Ovary (tissue), 9 donors: ENCODE measurements around the gene GOLGA8O. TPM values are rescaled to one million over a fixed set of nuclear protein-coding genes. Genes with fewer than 3 reads are reported as not detected.
"Not testable (repeated sequence)": the region's sequence is repeated elsewhere in the genome, so short reads cannot be mapped to it uniquely, and the experiment has no call there.

Experiments
- DNase-seq, 5 donors: peaks; one replicate each; pipeline ENCODE4 v3.0.0-alpha.2; 2019 to 2020
- H3K27ac ChIP-seq, 2 donors: fragments of 200-600 bp; one replicate each; pipeline versions ENCODE4 v1.5.1 to v1.8.0; 2019 to 2022
- H3K27me3 ChIP-seq: fragments of 200-600 bp; one replicate; pipeline ENCODE4 v1.8.0; 2022
- H3K36me3 ChIP-seq: fragments of 200-600 bp; sonication (generic); one replicate; pipeline ENCODE4 v1.5.1; 2019
- H3K4me1 ChIP-seq: one replicate; pipeline ENCODE4 v1.8.1; 2013; ENCODE audit warnings: mild to moderate bottlenecking, moderate library complexity; ENCODE audit not compliant: insufficient read depth
- H3K4me3 ChIP-seq: fragments of 200-600 bp; sonication (generic); one replicate; pipeline ENCODE4 v1.5.1; 2017
- H3K9me3 ChIP-seq, 2 donors: fragments of 200-600 bp in 1 of 2; sonication (generic) in 1 of 2; one replicate each; pipeline versions ENCODE4 v1.5.1 to v1.8.1; 2013 to 2019; ENCODE audit warnings: mild to moderate bottlenecking in 1 of 2, moderate library complexity in 1 of 2
- WGBS, 3 donors: extraction: QIAGEN DNeasy Blood & Tissue Kit in 1 of 3; methylation state at CpG; one replicate each; pipeline versions ENCODE4 v1.1.5 to v1.1.7; 2013 to 2017; 5-methylcytosine and 5-hydroxymethylcytosine counted together
- intact Hi-C, 4 donors: fragments of 100-400 bp; cut with DNase I; formaldehyde crosslinking; loops; one replicate each; pipeline versions ENCODE4 v1.11.0 to v1.15.1; 2022 to 2023
- polyA plus RNA-seq, 2 donors: library from polyadenylated mRNA; stranded (reverse); fragments of 200-250 nt in 1 of 2; fragments of 350-450 nt in 1 of 2; fragmentation: Illumina TruSeq in 1 of 2; extraction: RNeasy Lipid Tissue Mini Kit (QIAGEN cat#74804) in 1 of 2; gene quantifications; one replicate each; pipeline ENCODE4 v1.2.3, GENCODE V29; 2013 to 2014
- small RNA-seq: library from RNA; depleted of rRNA; stranded (forward); fragments of <200 nt; gene quantifications from one replicate; pipeline ENCODE3, GENCODE V24; 2016
- total RNA-seq, 7 donors: library from RNA; depleted of rRNA in 2 of 7; stranded (reverse); fragments of >200 nt in 2 of 7; fragmentation: NEBNext Ultra II Directional in 3 of 7; extraction: Animal tissue kit (Norgen Biotek cat#: 25700) in 3 of 7; gene quantifications; one replicate each; pipeline versions ENCODE4 v1.1.0 to v1.2.4, GENCODE V29; 2016 to 2023
- donor health status: DM: no; HTN: no; CAD: no; lungs with moderate emphysema.
- donor health status: DM: no; HTN: no; CAD: no.
- donor health status: Bipolar disorder and iron deficiency.
- donor health status: DM: yes; HTN: yes; CAD: no.
- donor health status: DM: no; HTN: no; CAD: no.
- donor health status: DM: yes; HTN: yes; CAD: no.

The GOLGA8O gene
- total and polyA plus RNA-seq, 9 donors: 0.58 to 7.7 (median 1.5) TPM; not detected in 1

DNA sequence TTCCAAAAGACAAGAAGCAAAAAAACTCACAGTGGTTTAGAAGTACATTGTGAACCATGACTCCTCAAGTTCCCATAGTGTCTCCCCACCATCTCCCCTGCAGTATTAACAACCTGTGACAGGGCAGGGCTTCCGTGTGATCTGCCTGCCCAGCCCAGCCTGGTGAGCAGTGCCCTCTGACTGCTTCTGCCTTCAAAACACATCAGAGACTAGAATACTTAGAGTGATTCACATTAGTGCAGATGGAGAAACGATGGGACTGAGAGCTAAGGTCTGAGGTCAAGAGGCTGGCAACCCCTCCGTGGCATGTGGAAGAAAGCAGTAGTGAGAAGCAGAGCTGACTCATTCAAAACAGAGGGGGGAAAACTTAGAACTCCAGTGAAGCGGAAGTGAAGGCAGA is 27.8 kb downstream of the GOLGA8O start:
- WGBS, 3 donors: 11 to 48% (median 17%) methylated on average over 1 of the region's 4 CpGs
- DNase-seq, H3K27ac ChIP-seq, H3K36me3 ChIP-seq, H3K4me1 ChIP-seq, intact Hi-C loops, H3K27me3 ChIP-seq, H3K4me3 ChIP-seq, H3K9me3 ChIP-seq: not testable (repeated sequence)

DNA sequence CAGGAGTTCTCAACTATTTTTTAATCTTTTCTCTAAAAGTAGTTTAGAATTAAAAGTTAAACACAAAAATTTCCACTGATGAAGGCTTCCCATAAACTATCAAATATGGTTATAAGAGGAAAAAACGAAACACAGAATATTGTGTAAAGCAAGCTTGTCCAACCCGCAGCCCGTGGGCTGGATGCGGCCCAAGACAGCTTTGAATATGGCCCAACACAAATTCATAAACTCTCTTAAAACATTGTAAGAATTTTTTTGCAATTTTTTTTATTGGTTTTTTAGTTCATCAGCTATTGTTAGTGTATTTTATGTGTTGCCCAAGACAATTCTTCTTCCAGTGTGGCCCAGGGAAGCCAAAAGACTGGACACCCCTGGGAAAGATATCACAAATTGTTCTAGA is 28.9 kb downstream of the GOLGA8O start:
- H3K36me3 ChIP-seq, H3K4me1 ChIP-seq, H3K27me3 ChIP-seq, H3K4me3 ChIP-seq, intact Hi-C loops, H3K27ac ChIP-seq, H3K9me3 ChIP-seq, DNase-seq: not testable (repeated sequence)
- WGBS, 3 donors: 77 to 92% (median 79%) methylated on average over 4 of the region's 4 CpGs

DNA sequence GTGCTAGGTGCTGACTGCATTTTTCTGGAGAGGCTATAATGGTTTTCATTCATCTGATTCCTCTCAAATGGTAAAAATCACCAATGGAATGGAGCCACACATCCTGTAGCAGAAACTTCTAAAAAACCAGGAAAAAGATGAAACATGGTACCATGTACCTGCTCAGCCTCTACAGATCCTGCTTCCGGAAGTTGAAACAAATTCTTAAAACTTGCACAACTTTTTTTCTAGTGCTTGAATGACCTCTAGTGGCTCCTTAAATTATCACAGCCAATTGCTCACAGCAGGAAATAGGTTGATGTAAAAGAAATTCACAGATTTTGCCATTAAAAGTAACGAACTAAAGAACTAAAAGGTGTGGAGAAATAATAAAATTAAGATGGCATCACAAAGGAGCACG is 47.5 kb downstream of the GOLGA8O start:
- intact Hi-C loops, H3K4me1 ChIP-seq, H3K27me3 ChIP-seq, DNase-seq, H3K4me3 ChIP-seq, H3K36me3 ChIP-seq, H3K27ac ChIP-seq, H3K9me3 ChIP-seq: not testable (repeated sequence)
- 0 to 7% (median 0%) methylated on average over 2 of the region's 3 CpGs for WGBS, 3 donors

DNA sequence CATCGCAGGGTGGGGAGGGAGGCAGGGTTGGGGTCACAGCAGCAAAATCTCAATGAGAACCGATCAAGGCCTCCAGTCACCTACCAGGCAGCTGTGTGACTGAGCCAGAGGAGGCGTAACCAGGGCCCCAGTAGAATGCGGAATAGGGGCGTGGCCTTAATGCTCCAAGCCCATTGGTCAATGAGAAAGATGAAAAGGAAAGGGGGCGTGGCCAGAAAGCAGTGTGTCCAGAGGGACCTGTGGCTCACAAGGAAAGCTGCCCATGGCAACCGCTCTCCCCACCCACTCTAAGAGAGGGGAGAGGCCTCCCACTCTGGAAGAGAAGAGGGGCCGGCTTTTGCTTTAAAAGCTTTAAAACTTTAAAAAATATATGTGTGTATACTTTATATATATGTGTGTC is 52.2 kb downstream of the GOLGA8O start, which contains the start of gene GOLGA8K:
TSS of gene GOLGA8K (minus strand) at position 101 of the 400 bp plus-strand sequence. CDS start at position 3, 98 bp downstream.
- H3K9me3 ChIP-seq, H3K36me3 ChIP-seq, intact Hi-C loops, DNase-seq, H3K27me3 ChIP-seq, H3K4me3 ChIP-seq, H3K27ac ChIP-seq, H3K4me1 ChIP-seq: not testable (repeated sequence)
- no CpG with 5 or more reads among the region's 8 CpGs for WGBS, 3 donors

DNA sequence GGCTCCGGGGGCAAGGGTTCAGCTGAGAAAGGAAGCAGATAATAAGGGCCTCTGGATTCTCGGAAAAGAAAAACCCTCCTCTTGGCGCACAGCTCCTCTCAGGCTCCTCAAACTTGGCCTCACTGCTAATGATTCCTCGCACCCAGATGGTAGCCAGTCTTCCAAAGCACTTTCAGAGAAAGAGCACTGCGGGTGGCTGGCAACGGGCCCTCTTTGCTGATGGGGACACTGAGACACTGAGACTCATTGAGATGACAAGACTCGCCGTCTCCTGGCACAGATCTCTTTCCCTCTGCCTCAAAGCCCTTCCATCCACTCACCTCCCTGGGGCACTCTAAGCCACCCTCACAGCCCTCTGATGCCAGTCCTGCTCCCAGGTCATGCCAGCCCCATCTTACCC is 58.9 kb downstream of the GOLGA8O start:
- intact Hi-C loops, H3K36me3 ChIP-seq, H3K27me3 ChIP-seq, H3K9me3 ChIP-seq, H3K4me1 ChIP-seq, H3K27ac ChIP-seq, H3K4me3 ChIP-seq: not testable (repeated sequence)
- WGBS, 3 donors: 56 to 93% (median 91%) methylated on average over 2 to 5 of the region's 8 CpGs
- peak in 1 of 5 donors; percentile 7 for DNase-seq

Small RNAs within 50 kb of the gene (small RNA-seq; reads per million reads assigned to genes)
- gene AC135983.5 (not detected), gene RF00096 (not detected), gene RN7SL539P (not detected)

Other genes starting within 250 kb of the GOLGA8O start
- 1 to 10 TPM in 1 of 7 donors, under 1 TPM in 5, not detected in 1; 0.11 to 1.8 (median 0.75) TPM for gene GOLGA8K, start 52.3 kb downstream of the GOLGA8O start, total RNA-seq
- gene GOLGA8K, start 52.3 kb downstream of the GOLGA8O start, polyA plus RNA-seq: under 1 TPM; 0.12 to 0.60 TPM
- 10 to 100 TPM in 5 of 7 donors, 1 to 10 TPM in 2; 7.3 to 15.7 (median 11.7) TPM for gene GOLGA8N, start 137.8 kb upstream of the GOLGA8O start, total RNA-seq
- 1 to 10 TPM; 7.2 to 9.2 TPM for gene GOLGA8N, start 137.8 kb upstream of the GOLGA8O start, polyA plus RNA-seq
- gene ARHGAP11A, start 159.9 kb upstream of the GOLGA8O start, total RNA-seq: 1 to 10 TPM in 5 of 7 donors, under 1 TPM in 2; 0.48 to 3.1 (median 1.1) TPM
- gene ARHGAP11A, start 159.9 kb upstream of the GOLGA8O start, polyA plus RNA-seq: 1 to 10 TPM in 1 of 2 donors, under 1 TPM in 1; 0.84 to 1.7 TPM
- 10 to 100 TPM in 1 of 7 donors, 1 to 10 TPM in 3, under 1 TPM in 2, not detected in 1; 0.63 to 17.2 (median 2.0) TPM for gene SCG5, start 186.1 kb upstream of the GOLGA8O start, total RNA-seq
- gene SCG5, start 186.1 kb upstream of the GOLGA8O start, polyA plus RNA-seq: 10 to 100 TPM in 1 of 2 donors, 1 to 10 TPM in 1; 6.6 to 34.1 TPM